ENCODE measurements around the gene GTF2F2.

The GTF2F2 gene

DNA sequence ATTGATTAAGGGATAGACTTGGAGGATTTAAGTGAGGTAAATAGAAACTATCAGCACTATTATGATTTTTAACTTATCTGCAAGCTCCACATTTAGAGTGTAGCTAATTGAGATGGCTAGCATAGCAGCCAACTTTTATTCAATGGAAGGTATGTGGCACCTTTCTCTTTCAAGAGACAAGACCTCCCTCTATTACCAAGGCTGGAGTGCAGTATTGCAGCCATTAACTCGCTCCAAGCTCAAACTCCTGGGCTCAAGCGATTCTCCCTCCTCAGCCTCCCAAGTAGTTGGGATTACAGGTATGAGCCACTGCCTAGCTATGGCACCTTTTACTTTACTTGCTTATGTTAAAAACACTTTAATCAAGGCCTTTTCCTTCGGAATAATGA is 212.5 kb downstream of the GTF2F2 start:
- DNase-seq (ENCODE audit: extremely low spot score) = no peak
- ChIA-PET POLR2A (no interaction called here), CTCF (interaction anchor here (0.7 to 1.2 kb wide), 3 partner anchors 12 to 285 kb away, joined by 3 read pairs; no protein-coding TSS in a partner anchor)
- no peak for TF ChIP-seq CTCF (IDR thresholded peaks at IDR 0.05; ENCODE audit: control extremely low read depth, extremely low read depth, low read depth, missing control alignments)

DNA sequence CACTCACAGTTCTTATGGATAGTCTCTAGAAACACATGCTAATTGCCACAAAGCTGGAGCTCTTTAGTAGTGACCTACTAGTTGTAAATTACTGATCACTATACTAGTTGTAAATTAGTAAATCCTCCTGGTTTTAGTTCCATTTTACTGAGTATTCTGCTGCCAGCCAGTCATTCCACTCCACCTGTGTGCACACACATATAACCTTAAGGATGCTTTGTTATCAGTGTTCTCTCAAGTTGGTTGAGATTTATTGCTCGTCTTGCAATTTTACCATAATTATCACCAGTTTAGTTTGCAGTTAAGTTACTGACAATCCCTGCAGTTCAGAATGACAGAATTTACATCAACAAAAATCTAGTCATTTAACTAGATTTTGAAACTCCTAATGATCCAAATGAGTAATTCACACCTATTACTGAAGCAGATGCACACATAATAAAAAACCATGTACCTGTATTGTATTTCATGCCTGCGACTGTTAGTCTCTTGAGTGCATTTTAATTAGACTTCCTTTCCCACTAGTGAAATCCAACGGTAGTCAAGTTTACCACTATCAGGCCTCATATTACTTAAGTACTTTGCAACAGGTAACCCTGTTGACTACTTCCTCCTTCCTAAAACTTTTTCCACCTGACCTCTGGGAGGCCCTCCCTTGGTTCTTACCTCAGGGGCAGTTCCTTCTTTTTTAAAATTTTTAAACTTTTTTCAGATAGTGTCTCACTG is 213.1 kb downstream of the GTF2F2 start:
- CTCF ChIA-PET = interaction anchor here (0.6 to 1.2 kb wide), 4 partner anchors 13 to 286 kb away, joined by 3 read pairs; no protein-coding TSS in a partner anchor
- no peak for DNase-seq (ENCODE audit: extremely low spot score)
- no peak for TF ChIP-seq CTCF (IDR thresholded peaks at IDR 0.05; ENCODE audit: control extremely low read depth, extremely low read depth, low read depth, missing control alignments)
- POLR2A ChIA-PET = no interaction called here
